ENCODE results near the gene KRTAP5-9. TPM values are rescaled to one million over a fixed set of nuclear protein-coding genes. Genes with fewer than 3 reads are reported as not detected.
"Not testable (repeated sequence)": the region's sequence is repeated elsewhere in the genome, so short reads cannot be mapped to it uniquely, and the experiment has no call there.

Gene KRTAP5-9
- total and polyA plus RNA-seq, 2 experiments from 2014 or later = 0.24 TPM; not detected in 1

GRCh38 chr11:71539017-71539416 lies 9.2 kb upstream of the KRTAP5-9 start:
- Histone ChIP-seq H3K27ac (ENCODE audit: low read depth) (no peak overlapping the region), H3K4me3 (no peak overlapping the region), H3K4me2 (no peak overlapping the region), H3K79me2 (replicated peaks; ENCODE audit: insufficient read depth) (no peaks in the 10 kb centered on the region), H3K4me1 (ENCODE audit: insufficient read depth) (no peaks in the 10 kb centered on the region; the same call in 1 of the 2 replicates), H3K36me3 (ENCODE audit: insufficient read depth) (no peaks in the 10 kb centered on the region), H3K27me3 (ENCODE audit: insufficient read depth) (no peaks in the 10 kb centered on the region), H2AFZ (no peak overlapping the region), H3K9me2 (ENCODE audit: insufficient read depth) (no peaks in the 10 kb centered on the region), H3F3A (replicated peaks; ENCODE audit: low read depth) (no peaks in the 10 kb centered on the region), H4K20me1 (replicated peaks; ENCODE audit: insufficient read depth) (no peaks in the 10 kb centered on the region; the same call in 1 of the 2 replicates)
- Mint-ChIP-seq H3K27me3 (ENCODE audit: insufficient read depth, low read depth, poor library complexity) (peaks cover 6% of the 10 kb centered on the region), H3K27ac (no peak overlapping the region), H3K4me1 (no peaks in the 10 kb centered on the region; the same call in 2 of the 3 replicates), H3K36me3 (ENCODE audit: low read depth) (peaks cover 8% of the 10 kb centered on the region; the same call in 1 of the 3 replicates), H3K9me3 (peaks cover 9% of the 10 kb centered on the region), H3K4me3 (no peak overlapping the region)
- TF ChIP-seq, protein P1, sequence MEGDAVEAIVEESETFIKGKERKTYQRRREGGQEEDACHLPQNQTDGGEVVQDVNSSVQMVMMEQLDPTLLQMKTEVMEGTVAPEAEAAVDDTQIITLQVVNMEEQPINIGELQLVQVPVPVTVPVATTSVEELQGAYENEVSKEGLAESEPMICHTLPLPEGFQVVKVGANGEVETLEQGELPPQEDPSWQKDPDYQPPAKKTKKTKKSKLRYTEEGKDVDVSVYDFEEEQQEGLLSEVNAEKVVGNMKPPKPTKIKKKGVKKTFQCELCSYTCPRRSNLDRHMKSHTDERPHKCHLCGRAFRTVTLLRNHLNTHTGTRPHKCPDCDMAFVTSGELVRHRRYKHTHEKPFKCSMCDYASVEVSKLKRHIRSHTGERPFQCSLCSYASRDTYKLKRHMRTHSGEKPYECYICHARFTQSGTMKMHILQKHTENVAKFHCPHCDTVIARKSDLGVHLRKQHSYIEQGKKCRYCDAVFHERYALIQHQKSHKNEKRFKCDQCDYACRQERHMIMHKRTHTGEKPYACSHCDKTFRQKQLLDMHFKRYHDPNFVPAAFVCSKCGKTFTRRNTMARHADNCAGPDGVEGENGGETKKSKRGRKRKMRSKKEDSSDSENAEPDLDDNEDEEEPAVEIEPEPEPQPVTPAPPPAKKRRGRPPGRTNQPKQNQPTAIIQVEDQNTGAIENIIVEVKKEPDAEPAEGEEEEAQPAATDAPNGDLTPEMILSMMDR (conservative IDR thresholded peaks at IDR 0.05; ENCODE audit: low read depth in 2 of 2) = no peak
- TF ChIP-seq NANOG (IDR thresholded peaks at IDR 0.05; ENCODE audit: borderline replicate concordance) = no peak
- no peak for TF ChIP-seq ZNF114 (CRISPR knock-in tag; IDR thresholded peaks at IDR 0.05)
- no peak for TF ChIP-seq CREB1 (CRISPR knock-in tag; IDR thresholded peaks at IDR 0.05; ENCODE audit: low read depth)
- DNase-seq (ENCODE audit: low spot score) (no peak), ATAC-seq (no peak)

GRCh38 chr11:71539971-71540370 lies 8.2 kb upstream of the KRTAP5-9 start:
- not testable (repeated sequence) for ATAC-seq; H3K27ac ChIP-seq (ENCODE audit: low read depth)

GRCh38 chr11:71540521-71541304 lies 7.5 kb upstream of the KRTAP5-9 start:
- H3K4me3 Mint-ChIP-seq; DNase-seq (ENCODE audit: low spot score): not testable (repeated sequence)

More at GRCh38 chr11:71539971-71540370, 8.2 kb upstream of the KRTAP5-9 start:
- H3K27ac Mint-ChIP-seq; H3K9me3 Mint-ChIP-seq; H3K27me3 Mint-ChIP-seq (ENCODE audit: insufficient read depth, low read depth, poor library complexity); H4K20me1 ChIP-seq (replicated peaks; ENCODE audit: insufficient read depth); H3K36me3 ChIP-seq (ENCODE audit: insufficient read depth); H3K79me2 ChIP-seq (replicated peaks; ENCODE audit: insufficient read depth); H3K4me2 ChIP-seq; H3K4me3 Mint-ChIP-seq; H2AFZ ChIP-seq; H3K27me3 ChIP-seq (ENCODE audit: insufficient read depth); H3K36me3 Mint-ChIP-seq (ENCODE audit: low read depth); H3K4me1 Mint-ChIP-seq; H3K4me3 ChIP-seq; H3K9me2 ChIP-seq (ENCODE audit: insufficient read depth); DNase-seq (ENCODE audit: low spot score); H3K4me1 ChIP-seq (ENCODE audit: insufficient read depth); H3F3A ChIP-seq (replicated peaks; ENCODE audit: low read depth): not testable (repeated sequence)

More at GRCh38 chr11:71540521-71541304, 7.5 kb upstream of the KRTAP5-9 start:
- H3K9me2 ChIP-seq (ENCODE audit: insufficient read depth); H3K4me3 ChIP-seq; H3F3A ChIP-seq (replicated peaks; ENCODE audit: low read depth); H3K9me3 Mint-ChIP-seq; H3K36me3 Mint-ChIP-seq (ENCODE audit: low read depth); H2AFZ ChIP-seq; H3K27me3 ChIP-seq (ENCODE audit: insufficient read depth); H3K4me2 ChIP-seq; H3K36me3 ChIP-seq (ENCODE audit: insufficient read depth); H3K27me3 Mint-ChIP-seq (ENCODE audit: insufficient read depth, low read depth, poor library complexity); ATAC-seq; H3K79me2 ChIP-seq (replicated peaks; ENCODE audit: insufficient read depth); H4K20me1 ChIP-seq (replicated peaks; ENCODE audit: insufficient read depth); H3K27ac Mint-ChIP-seq; H3K27ac ChIP-seq (ENCODE audit: low read depth): not testable (repeated sequence)
- peaks cover 12% of the 10 kb centered on the region for H3K4me1 Mint-ChIP-seq
- H3K4me1 ChIP-seq (ENCODE audit: insufficient read depth) = peaks cover 10% of the 10 kb centered on the region; the same call in 1 of the 2 replicates
